Measurements from ENCODE around the gene SCOC. TPM values are rescaled to one million over a fixed set of nuclear protein-coding genes. Genes with fewer than 3 reads are reported as not detected.
A peak's percentile ranks its signal among the peaks of the same experiment; 100 is the strongest.
"Not testable (repeated sequence)": the region's sequence is repeated elsewhere in the genome, so short reads cannot be mapped to it uniquely, and the experiment has no call there.

SCOC gene
- total RNA-seq, 2 donors from 2014 or later: 53.3 to 124 TPM

- H3K4me1 ChIP-seq: no peaks in the 10 kb centered on the region
- no peak overlapping the region for H3K27ac ChIP-seq
- H3K9me3 ChIP-seq: no peaks in the 10 kb centered on the region
- no peak for DNase-seq (ENCODE audit: low spot score)
- no peak for TF ChIP-seq CTCF (IDR thresholded peaks at IDR 0.05)
- no peaks in the 10 kb centered on the region for H3K27me3 ChIP-seq
- no peaks in the 10 kb centered on the region for H3K36me3 ChIP-seq
- H3K4me3 ChIP-seq: no peak overlapping the region
Observed at GRCh38 chr4:140382732-140383131, 9.3 kb downstream of the SCOC start.

GRCh38 chr4:140388015-140388414, 14.6 kb downstream of the SCOC start:
- H3K27ac ChIP-seq: peak overlapping the region in 1 of 2 donors; percentile 31
- no peak for TF ChIP-seq CTCF (IDR thresholded peaks at IDR 0.05)
- no peaks in the 10 kb centered on the region for H3K27me3 ChIP-seq
- no peak overlapping the region for H3K4me3 ChIP-seq
- H3K36me3 ChIP-seq: no peaks in the 10 kb centered on the region
- DNase-seq (ENCODE audit: low spot score): no peak
- no peaks in the 10 kb centered on the region for H3K9me3 ChIP-seq
- no peaks in the 10 kb centered on the region for H3K4me1 ChIP-seq

GRCh38 chr4:140395668-140396067, 22.2 kb downstream of the SCOC start:
- H3K27me3 ChIP-seq: no peaks in the 10 kb centered on the region
- no peaks in the 10 kb centered on the region for H3K36me3 ChIP-seq
- DNase-seq (ENCODE audit: low spot score): no peak

GRCh38 chr4:140400111-140400510, 26.7 kb downstream of the SCOC start:
- H3K9me3 ChIP-seq: no peaks in the 10 kb centered on the region
- TF ChIP-seq CTCF (IDR thresholded peaks at IDR 0.05): no peak
- no peaks in the 10 kb centered on the region for H3K27me3 ChIP-seq
- no peak overlapping the region for H3K4me3 ChIP-seq
- no peak overlapping the region for H3K27ac ChIP-seq
- H3K4me1 ChIP-seq: no peaks in the 10 kb centered on the region
- DNase-seq (ENCODE audit: low spot score): no peak
- no peaks in the 10 kb centered on the region for H3K36me3 ChIP-seq

More at GRCh38 chr4:140395668-140396067, 22.2 kb downstream of the SCOC start:
- no peak for TF ChIP-seq CTCF (IDR thresholded peaks at IDR 0.05)
- Histone ChIP-seq H3K4me3 (no peak overlapping the region), H3K27ac (no peak overlapping the region), H3K4me1 (no peaks in the 10 kb centered on the region), H3K9me3 (no peaks in the 10 kb centered on the region)

GRCh38 chr4:140406292-140406691, 32.8 kb downstream of the SCOC start:
- no peak overlapping the region for H3K27ac ChIP-seq
- DNase-seq (ENCODE audit: low spot score): no peak
- H3K27me3 ChIP-seq: no peaks in the 10 kb centered on the region
- H3K9me3 ChIP-seq: no peaks in the 10 kb centered on the region
- no peak for TF ChIP-seq CTCF (IDR thresholded peaks at IDR 0.05)
- no peaks in the 10 kb centered on the region for H3K4me1 ChIP-seq
- H3K4me3 ChIP-seq: no peak overlapping the region
- H3K36me3 ChIP-seq: no peaks in the 10 kb centered on the region

GRCh38 chr4:140408974-140409373, 35.5 kb downstream of the SCOC start:
- H3K27me3 ChIP-seq: no peaks in the 10 kb centered on the region
- no peaks in the 10 kb centered on the region for H3K4me1 ChIP-seq
- no peak for TF ChIP-seq CTCF (IDR thresholded peaks at IDR 0.05)
- no peak for DNase-seq (ENCODE audit: low spot score)
- no peak overlapping the region for H3K4me3 ChIP-seq
- H3K36me3 ChIP-seq: no peaks in the 10 kb centered on the region
- no peaks in the 10 kb centered on the region for H3K9me3 ChIP-seq
- no peak overlapping the region for H3K27ac ChIP-seq

- H3K27ac ChIP-seq; H3K27me3 ChIP-seq; H3K36me3 ChIP-seq; DNase-seq (ENCODE audit: low spot score); H3K9me3 ChIP-seq; H3K4me3 ChIP-seq; H3K4me1 ChIP-seq: not testable (repeated sequence)
Observed at GRCh38 chr4:140413130-140413969, 39.9 kb downstream of the SCOC start.
